HG02970 (cell line): ENCODE data around the gene ADIPOR2.

ENCODE experiments used
- ATAC-seq: cut with Tn5 transposase; IDR thresholded peaks from one replicate; pipeline ENCODE4 v1.9.1; 2021; ENCODE audit warnings: mild to moderate bottlenecking, moderate library complexity, moderate number of reproducible peaks; ENCODE audit not compliant: unreplicated experiment, low FRiP score

ADIPOR2 gene

DNA sequence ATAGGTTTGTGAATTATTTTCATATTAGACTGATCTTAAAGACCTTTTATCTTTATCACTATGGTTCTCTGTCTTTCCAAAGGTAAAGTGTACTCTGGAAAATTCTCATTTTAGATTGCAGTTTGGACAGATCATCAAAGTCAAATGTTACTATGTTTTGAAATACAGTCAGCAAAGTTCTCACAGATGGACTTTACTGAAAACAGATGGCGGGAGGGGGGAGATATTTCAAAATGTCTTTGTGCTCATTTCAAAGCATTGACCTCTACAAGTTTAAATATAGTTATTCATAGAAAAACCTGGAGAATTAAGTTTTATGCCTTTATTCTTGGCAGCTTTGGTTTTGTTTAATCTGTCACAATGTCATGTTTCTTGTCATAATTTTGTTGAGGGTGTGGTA, 77.7 kb downstream of the ADIPOR2 start:
- ATAC-seq = no peak

DNA sequence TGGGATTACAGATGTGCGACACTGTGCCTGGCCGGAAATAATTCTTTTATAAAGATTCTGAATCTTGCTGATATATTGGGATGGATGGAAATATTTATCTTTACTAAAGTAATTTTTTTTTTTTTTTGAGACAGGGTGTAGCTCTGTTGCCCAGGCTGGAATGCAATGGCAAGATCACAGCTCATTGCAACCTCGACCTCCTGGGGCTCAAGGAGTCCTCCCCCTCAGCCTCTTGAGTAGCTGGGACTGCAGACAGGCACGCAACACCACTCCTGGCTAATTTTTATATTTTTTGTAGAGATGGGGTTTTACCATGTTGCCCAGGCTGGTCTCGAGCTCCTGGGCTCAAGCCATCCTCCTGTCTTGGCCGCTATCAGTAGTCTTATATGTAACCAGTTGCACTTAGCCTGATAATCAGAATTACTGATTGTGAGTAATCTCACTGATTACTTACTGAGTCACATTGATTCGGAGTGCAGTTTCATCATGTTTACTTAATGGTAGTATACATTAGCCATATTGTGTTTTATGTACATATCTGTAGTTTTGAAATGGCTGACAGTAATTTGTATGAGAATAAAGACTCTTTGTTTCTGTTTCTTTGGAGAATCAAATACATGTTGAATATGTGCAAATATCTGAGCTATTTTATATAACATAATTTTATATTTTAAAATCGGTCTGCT, 79.1 kb downstream of the ADIPOR2 start:
- no peak for ATAC-seq

DNA sequence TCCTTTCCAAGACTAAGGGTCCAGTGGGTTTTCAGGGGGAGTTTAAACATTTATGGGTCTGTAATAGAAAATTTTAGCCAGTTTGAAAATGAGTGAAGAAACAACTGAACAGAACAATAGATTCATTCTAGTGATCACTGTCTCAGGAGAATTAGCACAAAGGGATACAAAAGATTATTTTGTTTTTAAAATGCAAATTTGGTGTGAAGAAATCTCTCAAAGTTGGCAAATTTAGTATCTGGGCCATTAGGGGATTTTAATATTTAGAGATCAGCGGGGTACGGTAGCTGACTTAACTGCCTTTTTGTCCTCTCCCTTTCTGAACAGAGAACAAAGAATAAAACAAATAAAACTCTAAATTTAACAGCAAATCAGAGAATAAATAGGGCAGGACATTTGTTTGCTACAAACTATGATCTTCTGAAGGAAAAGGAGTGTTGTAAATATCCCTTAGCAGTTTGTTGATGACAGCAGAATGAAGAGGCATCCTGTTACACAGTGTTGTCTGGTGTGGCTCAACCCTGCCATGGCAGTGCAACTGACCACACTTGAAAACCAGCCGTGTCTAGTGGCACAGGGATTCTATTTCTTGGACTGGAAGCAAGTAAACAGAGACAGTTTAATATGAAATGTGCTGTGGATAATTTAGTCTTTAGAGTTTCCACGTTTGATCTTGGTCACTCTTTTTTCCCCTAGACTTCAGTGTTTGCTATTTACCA, 83.2 kb downstream of the ADIPOR2 start:
- no peak for ATAC-seq

DNA sequence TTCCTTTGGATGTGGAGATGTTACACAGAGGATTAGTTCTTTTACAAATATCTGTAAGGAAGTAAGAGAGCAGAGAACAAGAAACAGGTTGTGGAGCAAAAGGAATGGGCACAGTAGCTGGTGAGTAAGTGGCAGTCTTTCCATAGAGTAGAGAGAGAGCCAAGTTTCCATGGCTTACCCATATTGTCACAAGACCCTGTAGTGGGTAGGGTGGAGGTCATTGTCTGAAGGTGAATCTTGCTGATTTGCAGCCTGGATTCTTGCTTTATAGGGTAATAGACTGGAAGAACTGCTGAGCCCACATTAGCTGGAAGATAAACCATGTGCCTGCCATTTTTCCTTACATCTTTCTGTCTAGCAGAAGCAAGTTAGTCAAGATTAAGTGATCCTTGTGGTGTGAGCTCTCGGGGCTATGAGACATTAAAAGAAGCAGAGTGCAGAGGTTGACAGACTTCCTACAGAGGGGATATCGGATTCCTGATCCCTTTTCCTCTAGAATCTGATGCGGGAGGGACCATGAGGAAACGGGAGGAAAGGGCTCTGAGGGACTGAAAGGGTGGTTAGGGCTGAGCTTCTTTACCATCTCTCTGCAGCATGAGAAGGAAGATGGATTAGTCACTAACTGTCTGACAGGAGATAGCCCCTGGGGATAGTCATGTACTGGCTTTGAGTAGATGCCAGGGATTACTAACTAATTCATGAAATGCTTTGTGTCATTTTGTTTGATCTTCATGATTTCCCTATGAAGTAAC, 85.5 kb downstream of the ADIPOR2 start:
- no peak for ATAC-seq

DNA sequence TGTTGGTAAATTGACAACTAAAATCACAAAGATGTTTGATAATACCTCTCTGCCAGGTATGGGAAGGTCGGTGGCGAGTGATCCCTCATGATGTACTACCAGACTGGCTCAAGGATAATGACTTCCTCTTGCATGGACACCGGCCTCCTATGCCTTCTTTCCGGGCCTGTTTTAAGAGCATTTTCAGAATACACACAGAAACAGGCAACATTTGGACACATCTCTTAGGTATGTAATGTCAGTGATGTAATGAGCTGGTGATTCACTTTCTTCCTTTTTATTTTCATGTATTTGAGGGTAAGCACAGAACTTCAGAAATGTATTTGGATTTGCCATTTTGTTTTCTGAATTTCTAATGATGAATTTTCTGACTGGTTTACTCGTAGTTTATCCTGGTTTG, 86.9 kb downstream of the ADIPOR2 start:
- no peak for ATAC-seq

DNA sequence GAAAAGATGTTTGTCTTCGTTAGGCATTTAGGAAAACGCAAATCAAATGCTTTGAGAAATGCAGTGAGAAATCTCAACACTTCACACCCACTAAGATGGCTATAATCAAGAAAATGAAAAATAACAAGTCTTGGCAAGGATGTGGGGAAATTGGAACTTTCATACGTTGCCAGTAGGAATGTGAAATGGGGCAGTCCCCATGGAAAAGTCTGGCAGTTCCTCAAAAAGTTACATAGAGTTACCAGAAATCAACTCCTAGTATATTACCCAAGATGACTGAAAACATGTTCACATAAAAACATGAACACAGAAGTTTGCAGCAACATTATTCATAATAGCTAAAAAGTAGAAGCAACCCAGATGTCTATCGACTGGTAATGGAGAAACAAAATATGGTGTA, 88.0 kb downstream of the ADIPOR2 start:
- ATAC-seq = no peak

DNA sequence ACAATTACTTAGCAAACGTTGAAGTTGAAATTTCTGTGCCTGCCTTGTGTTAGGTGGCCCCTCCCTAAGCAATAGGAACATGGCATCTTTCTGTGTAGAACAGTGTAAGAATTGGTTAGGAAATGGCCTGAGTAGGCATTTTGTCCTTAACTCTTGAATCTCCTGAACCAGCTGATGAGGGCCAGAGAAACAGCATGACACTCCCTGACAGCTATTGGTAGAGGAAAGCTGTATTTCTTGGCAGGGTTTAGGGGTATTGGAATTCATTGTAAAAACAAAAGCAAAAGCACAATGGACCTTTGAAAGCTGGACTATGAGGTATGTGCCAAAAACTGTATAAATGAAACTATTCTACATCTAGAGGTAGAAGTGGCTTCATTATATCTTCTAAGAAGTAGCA, 88.9 kb downstream of the ADIPOR2 start:
- no peak for ATAC-seq

DNA sequence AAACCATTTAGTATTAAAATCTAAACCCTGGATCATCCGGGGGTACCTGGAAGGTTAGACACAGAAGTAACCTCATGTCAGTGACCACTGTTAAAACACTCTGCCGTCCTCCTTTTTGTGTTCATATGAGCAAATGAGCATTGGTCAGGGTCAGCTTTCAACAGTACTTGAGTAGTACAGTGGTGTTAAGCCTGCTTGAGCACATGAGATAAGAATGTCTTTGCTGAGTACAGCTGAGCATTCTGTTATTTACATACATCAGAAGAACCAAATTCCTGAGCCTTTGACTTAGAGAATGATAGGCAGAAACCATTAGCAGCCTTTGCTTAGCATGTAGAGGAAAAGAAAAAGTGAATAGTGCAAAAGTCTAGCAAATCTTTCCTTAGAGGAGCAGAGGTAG, 90.9 kb downstream of the ADIPOR2 start:
- ATAC-seq = no peak

DNA sequence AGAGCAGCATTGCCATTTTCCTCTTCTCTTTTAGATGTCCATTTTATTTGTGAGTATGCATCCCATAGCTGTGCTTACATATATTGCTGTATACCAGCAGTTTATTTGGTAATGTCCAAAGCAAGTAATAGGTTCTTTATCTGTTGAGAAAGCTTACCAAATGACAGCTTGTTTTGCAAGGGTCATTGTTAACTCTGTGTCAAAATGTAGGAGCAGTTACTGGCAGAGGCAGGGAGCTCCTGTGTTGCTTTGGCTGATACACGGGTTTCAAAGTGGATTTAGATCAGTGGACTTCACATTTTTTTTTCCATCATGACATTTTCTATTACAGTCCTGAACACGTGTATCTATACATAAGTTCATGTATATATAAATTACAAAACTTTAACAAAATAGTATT, 91.3 kb downstream of the ADIPOR2 start:
- ATAC-seq = no peak

DNA sequence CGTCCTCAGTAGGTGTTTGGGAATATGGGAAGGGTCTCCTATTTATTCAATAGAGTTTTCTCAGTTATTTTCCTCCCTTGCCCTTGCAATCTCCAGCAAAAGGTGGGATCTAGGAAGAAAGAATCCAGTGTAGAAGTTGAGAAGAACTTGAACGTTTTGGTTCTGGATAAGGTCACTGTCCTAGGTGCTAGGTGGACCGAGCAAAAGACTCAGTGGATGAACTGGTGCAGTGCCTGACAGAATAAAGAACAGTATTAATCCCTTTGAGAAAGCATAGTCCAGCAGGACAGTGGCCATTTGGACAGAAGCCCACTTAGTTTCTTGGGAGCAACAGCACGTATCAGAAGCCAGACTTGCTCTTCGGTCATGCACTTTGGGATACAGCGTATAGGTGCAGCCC, 96.8 kb downstream of the ADIPOR2 start:
- ATAC-seq = no peak

DNA sequence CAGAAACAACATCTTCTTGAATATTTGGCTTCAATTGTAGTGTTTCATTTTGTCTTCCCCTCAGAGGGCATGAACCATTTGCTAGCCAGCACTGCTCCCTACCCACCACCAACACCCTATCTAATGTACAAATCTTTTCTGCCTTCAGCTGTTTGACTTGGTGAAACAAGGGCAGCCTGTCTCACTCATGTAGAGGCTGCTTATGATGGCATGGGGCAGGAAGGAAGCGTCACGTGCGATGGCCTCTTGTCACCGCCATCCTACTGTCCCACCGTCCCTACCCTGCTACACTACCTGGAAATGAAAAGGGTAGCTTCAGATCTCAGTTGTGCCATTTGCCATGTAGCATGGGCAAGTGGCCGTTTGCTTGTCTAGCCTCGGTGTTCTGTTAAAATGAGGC, 99.6 kb downstream of the ADIPOR2 start:
- no peak for ATAC-seq

DNA sequence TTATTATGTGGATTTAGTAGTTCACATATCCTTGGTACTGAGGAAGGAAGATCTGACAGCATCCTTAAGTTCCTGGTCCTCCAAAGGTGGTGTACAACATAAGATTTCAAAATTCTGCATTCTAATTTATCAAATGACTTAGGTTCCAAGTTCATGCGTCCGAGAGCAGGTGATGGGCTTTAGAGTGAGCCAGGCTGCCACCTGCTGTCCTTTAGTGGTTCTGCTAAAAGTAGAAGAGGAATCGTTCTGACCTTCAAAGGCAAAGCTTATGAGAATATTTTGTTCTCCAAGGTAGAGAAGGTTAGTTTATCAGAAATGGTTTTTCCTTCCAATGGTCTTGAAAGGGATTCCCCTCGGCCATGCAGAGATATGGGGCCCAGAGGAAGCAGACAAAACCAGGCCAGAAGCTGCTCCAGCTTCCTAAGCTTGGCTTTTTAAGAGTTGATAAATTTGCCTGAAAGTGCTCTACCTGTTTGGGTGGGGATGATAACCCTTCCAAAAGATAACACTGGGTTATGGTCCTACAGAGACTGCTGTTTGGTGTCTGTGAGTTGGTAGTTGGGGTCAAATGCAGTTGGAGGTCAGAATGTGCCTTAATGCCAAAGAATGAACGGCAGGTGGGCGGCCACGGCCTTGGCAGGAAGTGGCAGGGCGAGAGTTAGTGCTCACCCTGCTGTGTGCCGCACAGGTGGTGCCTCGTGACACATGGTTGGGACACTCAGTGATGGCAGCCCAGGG, 100.4 kb downstream of the ADIPOR2 start:
- no peak for ATAC-seq

DNA sequence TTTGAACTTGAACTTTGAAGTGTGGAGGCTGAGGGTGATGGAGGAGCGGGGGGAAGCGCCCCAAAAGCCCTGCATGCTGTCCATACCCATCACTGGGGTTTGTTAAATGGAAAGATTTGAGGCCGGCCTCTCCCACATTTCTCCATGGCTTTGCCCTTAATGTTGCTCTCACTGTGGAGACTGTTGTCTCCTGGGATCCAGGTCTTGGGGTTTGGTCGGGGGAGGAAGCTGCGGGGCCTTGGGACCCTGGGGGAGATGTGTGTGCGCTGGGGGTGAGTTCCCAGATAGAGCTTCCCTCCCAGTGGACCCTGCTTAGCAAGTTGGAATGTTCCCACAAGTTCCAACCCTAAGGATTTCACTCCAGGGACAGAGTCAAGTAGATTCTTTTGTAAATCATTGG, 101.5 kb downstream of the ADIPOR2 start:
- no peak for ATAC-seq

DNA sequence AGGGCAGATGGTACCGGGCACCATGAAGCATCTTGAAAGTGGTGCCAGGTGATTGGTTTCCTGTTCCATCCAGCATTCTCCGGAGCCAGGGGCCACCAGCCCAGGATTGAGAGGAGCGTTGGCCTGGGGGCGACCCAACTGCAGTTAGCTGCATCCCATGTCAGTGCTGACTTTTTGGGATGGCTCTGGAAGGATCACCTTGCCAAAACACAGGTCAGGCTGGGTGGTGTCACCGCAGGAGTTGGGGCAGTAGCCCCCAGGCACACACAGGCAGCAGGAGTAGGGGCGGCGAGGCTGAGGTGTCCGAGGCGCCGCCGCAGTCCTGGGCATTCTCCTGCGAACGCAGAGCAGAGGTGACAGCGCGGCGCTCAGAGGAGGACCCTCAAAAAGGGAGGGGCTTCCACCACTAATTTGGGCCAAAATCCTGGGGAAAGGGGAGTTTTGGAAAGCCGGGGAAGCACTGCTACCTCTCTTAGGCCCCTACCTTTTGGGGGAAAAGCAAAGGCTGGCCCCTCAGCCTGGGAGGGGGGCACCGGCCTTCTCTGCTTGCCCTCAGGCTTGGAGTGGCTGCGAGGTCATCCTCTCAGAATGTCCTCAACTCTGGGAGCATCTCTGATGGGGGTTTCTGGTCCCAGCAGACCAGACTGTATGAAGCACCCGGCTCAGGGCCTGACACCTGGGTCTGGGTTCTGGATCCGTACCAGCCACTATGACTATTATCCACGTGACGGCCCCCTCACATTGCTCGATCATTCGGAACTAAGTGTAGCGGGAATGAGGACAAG, 102.7 kb downstream of the ADIPOR2 start:
- no peak for ATAC-seq

DNA sequence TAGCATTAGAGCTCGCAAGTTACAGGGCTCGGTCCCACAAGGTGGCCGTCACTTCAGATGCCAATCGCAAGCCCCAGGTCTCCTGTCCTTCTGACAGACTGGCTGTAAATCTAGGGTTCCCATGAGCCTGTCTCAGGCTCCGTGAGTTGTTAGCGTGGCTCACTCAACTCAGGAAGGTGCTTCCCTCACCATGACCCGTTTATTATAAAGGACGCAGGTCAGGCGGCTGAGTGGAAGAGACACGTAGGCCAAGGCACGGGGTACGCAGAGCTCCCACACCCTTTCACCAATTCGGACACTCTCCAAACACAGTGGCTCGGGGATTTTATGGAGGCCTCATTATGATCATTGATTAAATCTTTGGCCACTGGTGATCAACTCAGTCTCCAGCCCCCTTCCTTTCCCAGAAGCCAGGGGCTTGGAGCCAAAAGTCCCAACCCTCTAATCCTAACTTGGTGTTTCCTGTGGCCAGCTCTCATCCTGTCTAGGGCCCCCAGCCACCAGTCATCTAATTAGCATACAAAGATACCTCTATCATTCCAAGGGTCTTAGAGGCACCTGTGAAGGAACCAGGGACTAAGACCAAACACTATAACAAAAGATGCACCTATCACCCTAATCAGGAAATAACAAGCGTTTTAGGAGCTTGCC, 103.7 kb downstream of the ADIPOR2 start:
- ATAC-seq = no peak

DNA sequence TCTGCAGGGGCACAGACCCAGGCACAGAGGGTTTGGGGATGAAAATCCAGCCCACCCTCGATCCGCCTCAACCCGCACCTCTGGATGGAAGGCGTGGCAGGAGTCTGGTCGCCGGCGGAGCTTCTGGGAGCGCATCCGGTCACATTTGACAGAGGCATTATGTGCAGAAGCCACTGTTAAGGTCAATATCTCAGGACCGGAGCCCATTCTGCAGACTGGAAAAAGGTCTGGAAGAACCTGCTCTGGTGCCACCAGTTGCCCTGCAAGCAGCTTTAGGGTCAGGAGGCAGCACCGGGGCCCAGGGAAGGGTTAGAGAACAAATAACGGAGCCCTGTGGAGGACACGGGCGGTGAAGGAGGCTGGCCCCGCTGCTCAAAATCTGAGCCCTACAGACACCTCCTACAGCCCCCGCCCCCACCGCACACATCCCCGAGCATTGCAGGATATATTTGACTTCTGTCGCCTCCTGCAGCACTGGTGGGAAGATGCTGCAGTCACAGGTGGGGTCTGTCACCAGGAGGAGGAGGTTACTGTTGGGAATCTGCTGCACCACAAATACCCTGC, 104.4 kb downstream of the ADIPOR2 start:
- no peak for ATAC-seq

DNA sequence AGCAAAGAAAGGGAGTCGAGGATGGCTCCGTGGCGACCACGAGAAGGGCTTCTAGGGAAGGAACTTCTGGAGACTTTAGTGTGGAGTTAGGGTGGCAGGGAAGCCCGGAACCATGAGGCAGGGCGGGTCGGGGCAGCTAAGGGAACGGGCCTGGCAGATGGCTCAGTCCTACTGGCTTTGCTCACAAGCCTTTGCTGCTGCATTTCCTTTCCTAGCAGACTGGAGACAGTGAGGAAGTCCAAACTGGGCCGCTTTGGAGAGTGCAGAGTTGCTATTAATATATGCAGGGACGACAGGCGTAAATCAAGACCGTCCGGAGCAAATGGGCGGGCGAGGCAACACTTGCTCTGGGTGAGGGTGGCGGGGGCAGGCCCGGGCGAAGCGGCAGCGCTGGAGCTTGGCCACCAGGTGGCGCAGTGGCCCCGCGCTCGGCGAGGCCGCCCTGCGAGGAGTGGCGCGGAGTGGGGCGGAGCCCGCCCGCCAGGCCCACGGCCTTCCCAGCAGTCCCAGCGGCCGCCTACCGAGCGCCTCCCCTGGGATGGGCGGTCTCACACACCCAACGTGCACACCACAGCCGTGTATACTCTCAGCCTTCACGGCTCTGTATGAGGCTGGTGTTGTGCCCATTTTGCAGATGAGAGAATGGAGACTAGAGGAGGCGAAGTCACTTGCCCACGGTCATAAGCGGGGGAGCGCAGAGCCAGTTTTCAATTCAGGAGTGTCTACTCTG, 105.1 kb downstream of the ADIPOR2 start:
- ATAC-seq = peak; percentile 72

DNA sequence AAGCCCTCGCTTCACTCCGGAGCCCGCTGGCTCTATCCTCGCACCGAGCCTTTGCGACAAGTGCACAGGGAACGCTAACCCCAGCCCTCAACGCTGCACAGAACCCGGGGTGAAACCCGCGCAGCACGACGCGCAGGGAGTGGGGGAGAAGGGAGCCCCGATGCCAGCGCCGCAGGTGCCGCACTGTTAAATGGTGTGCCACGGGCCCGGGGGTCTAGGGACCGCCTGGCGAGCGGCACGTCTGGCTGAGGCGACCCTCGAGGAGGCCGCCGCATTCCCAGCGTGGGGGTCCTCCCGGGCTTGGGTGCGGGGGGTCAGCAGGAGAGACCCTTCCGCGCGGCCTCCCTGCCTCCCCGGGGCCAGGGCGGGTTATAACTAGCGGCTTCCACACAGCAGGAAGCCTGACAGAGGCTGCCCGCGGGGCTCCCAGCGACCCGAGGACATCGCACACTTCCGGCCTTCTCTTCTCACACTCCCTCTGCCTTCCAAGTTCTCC, 105.7 kb downstream of the ADIPOR2 start:
- peak; percentile 16 for ATAC-seq
